Frontal cortex (tissue), 4 donors: ENCODE results near the gene PRKCH. TPM values are rescaled to one million over a fixed set of nuclear protein-coding genes. Genes with fewer than 3 reads are reported as not detected.

Experiments
- DNase-seq, 2 donors: peaks; one replicate each; pipeline ENCODE4 v3.0.0; 2012; ENCODE audit warnings: low spot score in 2 of 2
- FAIRE-seq: peaks from 2 replicates; lab custom pipeline; 2012; peaks lifted over from hg19 to GRCh38; lab: Jason Lieb, UNC
- total RNA-seq: library from RNA; depleted of rRNA; stranded (reverse); fragments of >200 nt; gene quantifications from one replicate; pipeline ENCODE4 v1.2.3, GENCODE V29; 2014
- donor health status: control.
- donor health status: control.
- donor health status: control.

Gene PRKCH
- total RNA-seq, 1 donor from 2014 or later = 21.6 TPM

- DNase-seq = no peak
- no peak for FAIRE-seq
Measured at GRCh38 chr14:61551384-61551783, 230.0 kb downstream of the PRKCH start.

GRCh38 chr14:61552241-61552640 lies 230.9 kb downstream of the PRKCH start:
- DNase-seq (no peak), FAIRE-seq (no peak)

DNA sequence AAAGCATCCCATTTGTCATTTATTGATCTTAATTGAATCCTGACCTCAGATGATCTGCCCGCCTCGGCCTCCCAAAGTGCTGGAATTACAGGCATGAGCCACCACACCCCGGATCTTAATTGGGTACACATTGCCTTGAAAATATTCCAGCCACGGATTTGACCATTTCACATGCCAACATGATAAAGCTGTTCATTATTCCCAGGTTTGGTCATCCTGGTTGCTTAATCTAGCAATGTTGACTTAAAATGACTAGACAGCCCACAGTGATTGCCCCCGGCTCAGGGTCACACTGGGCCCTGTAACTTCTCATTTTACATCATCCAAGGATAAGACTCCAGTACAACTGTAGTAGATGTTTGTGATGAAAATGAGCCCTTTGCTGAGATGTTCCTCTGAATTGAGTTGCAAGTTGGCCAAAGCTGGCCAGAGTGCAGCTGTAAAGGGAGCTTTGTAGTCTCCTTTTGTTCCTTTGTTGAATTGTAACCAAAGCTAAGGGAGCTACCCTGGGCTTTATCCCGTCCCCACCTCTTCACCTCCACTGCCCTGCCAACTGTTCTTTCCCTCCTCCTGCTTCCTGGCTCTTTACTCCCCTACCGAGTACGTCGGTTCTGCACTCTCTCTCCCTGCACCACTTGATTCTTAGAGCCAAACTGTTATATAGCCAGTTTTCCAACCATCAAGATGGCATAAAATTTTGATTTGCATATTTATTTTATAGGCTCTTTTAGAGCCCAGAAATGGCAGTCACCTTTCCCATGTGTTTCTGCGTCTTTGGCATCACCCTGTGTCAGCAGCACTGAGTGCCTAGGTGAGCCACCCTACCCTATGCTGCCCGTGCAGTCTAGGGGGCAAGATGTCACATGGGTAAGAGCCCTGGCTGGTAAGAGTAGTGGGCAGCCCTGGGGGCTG lies 232.6 kb downstream of the PRKCH start:
- no peak for DNase-seq
- no peak for FAIRE-seq

DNA sequence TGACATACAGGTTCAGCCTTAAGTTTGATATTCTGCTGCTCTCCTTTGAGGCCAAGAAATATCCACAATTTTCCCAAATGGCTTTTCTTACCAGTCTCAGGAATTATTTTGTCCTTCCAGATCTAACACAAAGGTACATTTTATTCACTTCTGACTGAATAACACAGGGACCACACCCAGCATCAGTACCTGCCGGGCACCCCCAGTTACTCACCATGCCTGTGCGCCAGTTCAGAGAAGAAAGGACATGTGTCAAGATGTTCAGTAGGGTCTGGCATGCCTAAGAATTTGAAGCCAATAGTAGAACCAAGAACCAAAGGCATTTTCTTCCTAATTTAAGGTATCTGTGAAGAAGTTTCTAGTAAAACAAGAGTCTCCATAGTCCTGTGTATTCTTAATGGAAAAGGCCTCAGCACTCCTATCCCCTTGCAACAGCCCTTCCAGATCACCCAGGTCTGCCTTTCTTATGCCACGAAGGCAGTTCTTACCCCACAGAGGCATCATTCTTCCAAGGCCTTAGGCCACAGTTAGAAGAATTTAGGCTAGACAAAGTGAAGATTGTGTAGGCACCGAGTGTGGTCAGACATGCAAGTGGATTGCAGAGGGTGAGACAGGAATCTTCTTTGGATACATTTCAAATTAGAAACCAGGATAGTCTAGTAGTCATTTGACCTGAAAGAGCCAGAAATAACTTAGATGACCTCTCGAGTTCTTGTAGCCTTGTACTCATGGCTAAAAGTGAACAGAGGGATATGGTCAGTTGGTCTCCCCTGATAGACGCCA lies 233.9 kb downstream of the PRKCH start:
- FAIRE-seq = no peak
- no peak for DNase-seq

GRCh38 chr14:61556455-61556854 lies 235.1 kb downstream of the PRKCH start:
- DNase-seq = no peak
- no peak for FAIRE-seq

DNA sequence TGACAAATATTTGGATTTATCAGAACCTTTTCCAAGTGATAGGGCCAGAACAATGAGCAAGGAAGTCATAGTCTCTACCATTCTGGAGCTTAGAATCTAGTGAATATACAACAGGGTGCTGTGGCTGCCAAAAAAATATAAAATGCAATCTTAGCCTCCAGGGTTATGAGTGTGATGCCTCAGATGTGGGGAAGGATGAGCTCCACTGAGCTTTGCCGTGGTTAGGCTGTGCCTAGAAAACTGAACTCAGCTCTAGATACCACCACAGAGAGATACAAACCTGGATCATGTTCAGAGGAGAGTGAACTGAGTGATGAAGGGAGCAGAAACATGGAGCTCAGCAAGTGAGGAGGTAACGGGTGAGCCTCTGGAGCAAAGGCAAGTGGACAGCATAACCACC lies 235.9 kb downstream of the PRKCH start:
- no peak for FAIRE-seq

DNA sequence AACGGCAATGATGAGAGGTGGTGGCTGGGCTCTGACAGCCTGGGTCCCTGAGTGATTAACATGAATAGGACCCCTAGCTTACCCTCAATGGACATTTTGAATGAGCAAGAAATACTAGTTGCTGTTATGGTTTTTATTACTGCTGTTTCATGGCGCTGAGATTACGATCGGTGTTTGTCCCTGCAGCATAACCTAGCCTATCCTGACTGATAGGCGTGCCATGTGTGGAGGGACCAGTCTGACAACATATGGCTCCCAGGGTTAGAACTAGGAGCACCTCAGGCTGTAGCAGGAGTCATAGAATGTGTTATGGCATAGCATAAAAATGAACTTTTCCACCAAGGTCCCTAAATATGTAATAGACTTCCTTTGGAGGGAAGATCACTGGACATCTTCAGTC lies 236.5 kb downstream of the PRKCH start:
- DNase-seq = no peak
- FAIRE-seq = no peak

More for the DNA sequence above, 235.9 kb downstream of the PRKCH start:
- no peak for DNase-seq

DNA sequence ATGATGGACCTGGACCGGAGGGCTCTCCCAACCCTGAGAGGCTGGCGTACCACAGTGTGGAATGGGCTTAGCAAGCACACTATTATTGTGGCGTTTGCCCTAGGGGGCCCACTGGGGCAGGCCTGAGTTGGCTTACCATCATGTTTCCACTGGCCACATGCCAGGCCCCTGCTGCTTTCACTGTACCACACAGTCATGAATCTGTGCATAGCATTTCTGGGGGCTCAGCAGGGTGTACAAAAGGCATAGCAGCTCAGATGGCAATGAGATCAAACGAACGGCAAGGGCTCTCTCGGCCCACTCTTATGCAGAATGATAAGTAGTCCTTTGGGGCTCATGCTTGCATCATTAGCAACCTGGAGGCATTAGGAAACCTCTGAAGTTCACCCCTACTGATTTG lies 236.9 kb downstream of the PRKCH start:
- no peak for DNase-seq
- FAIRE-seq = no peak

DNA sequence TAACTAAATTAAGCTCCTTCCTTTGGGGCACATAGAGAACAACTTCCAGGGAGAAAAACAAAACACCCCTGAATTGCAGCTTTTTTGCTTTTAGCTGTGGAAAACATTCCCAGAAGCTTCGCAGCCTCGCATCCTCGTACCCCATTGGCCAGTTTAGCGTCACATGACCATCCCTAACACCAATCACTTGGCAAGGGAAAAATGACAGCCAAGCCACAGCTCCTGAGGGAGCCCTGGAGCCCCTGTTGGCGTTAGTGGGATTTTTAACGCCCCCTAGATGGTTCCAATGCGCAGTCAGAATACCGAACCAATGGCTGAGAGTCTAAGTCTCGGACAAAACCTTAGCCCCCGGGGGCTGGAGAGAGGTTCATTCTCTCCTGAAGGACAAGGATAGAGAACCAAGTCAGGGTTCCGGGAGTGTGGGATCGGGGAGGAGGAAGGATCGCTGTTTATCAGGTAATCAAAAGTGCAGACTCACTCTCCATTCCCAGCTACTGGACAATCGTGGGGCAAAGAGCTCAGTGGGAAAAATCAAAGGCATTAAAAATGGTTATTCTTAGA lies 238.3 kb downstream of the PRKCH start:
- FAIRE-seq (no peak), DNase-seq (no peak)

DNA sequence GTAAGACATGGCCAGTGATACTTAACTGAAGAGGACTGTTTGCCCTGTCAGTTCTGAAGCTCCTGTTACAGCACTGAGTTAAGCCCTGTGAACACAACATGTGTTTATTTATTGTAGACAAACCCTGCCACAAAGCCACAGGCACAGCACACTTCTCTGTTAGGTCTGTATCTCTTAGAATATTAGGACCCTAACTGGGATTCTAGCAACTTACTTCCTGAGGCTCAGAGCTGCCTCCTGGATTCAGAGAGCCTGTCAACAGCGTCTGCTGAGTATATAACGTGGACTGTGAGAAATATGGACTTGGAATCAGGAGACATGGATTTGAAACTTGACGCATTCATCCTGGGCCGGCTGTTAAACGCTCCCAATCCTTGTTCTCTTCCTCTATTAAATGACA lies 238.9 kb downstream of the PRKCH start:
- FAIRE-seq (no peak), DNase-seq (no peak)

DNA sequence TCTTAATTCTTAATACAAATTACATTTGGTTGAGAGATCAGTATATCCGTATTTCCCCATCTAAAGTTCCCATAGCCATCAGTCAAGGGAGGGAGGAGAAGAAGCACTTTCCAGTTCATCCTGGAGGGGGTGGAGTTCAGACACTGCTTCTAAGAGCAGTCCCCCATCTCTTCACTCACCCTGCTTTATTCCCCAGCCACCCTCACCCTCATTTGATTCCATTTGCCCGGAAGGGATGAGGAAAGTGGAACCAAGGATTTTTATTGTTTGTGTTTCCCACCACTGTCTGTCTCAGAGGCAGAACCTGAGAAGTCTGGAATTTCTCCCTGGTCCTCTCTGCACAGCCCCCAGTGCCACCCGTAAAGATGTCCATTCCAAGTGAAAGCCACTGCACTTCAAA lies 239.7 kb downstream of the PRKCH start:
- DNase-seq (no peak), FAIRE-seq (no peak)

GRCh38 chr14:61561657-61562276 lies 240.4 kb downstream of the PRKCH start:
- DNase-seq (no peak), FAIRE-seq (no peak)

- no peak for FAIRE-seq
- no peak for DNase-seq
Measured at GRCh38 chr14:61562321-61563161, 241.2 kb downstream of the PRKCH start.

GRCh38 chr14:61563162-61563511 lies 241.8 kb downstream of the PRKCH start:
- DNase-seq (no peak), FAIRE-seq (no peak)

- DNase-seq (no peak), FAIRE-seq (no peak)
Measured at GRCh38 chr14:61563880-61564617, 242.7 kb downstream of the PRKCH start.

DNA sequence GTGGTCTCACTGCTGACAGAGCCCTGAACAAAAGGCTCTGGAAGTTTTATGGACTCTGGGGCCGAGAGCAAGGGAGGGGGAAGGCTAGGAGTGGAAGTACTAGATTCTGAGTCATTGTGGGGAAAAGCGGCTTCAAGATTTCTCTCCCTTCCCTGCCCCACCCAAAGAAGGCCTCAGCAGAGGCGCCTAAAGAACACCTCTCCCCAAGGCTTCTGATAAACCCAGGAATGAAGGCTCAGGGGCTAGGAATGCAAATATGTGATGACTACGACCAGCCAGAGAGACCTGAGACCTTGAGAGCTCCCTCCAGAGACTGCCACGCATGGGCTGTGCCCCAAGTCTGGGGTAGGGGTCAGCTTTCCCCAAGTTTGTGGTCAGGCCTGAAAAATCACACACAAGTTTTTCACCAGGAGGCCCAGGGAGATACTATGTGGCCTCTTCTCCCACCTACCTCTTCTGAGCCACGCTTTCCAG lies 243.3 kb downstream of the PRKCH start:
- no peak for DNase-seq
- no peak for FAIRE-seq

DNA sequence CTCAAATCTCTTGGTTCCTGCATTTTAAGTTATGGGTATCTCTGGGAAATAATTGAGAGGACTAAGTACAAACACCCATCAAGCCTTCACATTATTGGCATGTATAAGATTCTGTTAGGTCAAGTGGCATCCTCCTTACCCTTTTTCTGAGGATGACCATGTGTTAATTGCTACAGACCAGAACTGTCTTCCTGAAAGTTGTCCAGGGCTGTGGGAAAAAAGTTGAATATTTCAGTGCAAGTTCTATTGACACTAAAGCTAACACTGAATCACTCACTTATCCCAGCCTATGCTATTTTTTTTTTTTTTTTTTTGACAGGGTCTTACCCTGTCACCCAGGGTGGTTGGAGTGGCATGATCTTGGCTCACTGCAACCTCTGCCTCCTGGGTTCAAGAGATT lies 243.8 kb downstream of the PRKCH start:
- no peak for DNase-seq
- no peak for FAIRE-seq

- DNase-seq (no peak), FAIRE-seq (no peak)
Measured at GRCh38 chr14:61565836-61566536, 244.6 kb downstream of the PRKCH start.
